ENCODE results near the gene WFIKKN1. TPM values are rescaled to one million over a fixed set of nuclear protein-coding genes. Genes with fewer than 3 reads are reported as not detected.

WFIKKN1 gene
- total RNA-seq, 1 donor from 2014 or later, result 0.89 TPM

GRCh38 chr16:606656-607307, 24.0 kb upstream of the WFIKKN1 start:
- no peak overlapping the region for H3K27ac Mint-ChIP-seq (ENCODE audit: unreplicated experiment)
- no peaks in the 10 kb centered on the region for H3K27me3 Mint-ChIP-seq (ENCODE audit: low read depth, unreplicated experiment)
- H3K36me3 ChIP-seq (ENCODE audit: insufficient read depth, low read length), result no peaks in the 10 kb centered on the region
- H2AFZ ChIP-seq (ENCODE audit: low read depth, low read length), result no peak overlapping the region
- H3K4me1 ChIP-seq (ENCODE audit: insufficient read depth, low read length), result no peaks in the 10 kb centered on the region
- FAIRE-seq (no peak), DNase-seq (ENCODE audit: low read depth) (no peak)
- no peak overlapping the region for H3K4me2 ChIP-seq (ENCODE audit: low read length)
- peaks cover 9% of the 10 kb centered on the region for H3K9me3 Mint-ChIP-seq (ENCODE audit: unreplicated experiment)
- TF ChIP-seq CTCF (IDR thresholded peaks at IDR 0.05; ENCODE audit: insufficient read depth, low read depth, low read length) (no peak), EZH2 (IDR thresholded peaks at IDR 0.05; ENCODE audit: insufficient read depth, low read length) (no peak)
- no peak overlapping the region for H3K9ac ChIP-seq (ENCODE audit: low read length)
- peaks cover 68% of the 10 kb centered on the region for H4K20me1 ChIP-seq (ENCODE audit: insufficient read depth, low read length)
- H3K4me3 Mint-ChIP-seq (ENCODE audit: unreplicated experiment), result no peak overlapping the region
- H3K4me3 ChIP-seq (ENCODE audit: insufficient read depth, low read depth, low read length), result no peak overlapping the region
- H3K27me3 ChIP-seq (ENCODE audit: insufficient read depth, low read length), result no peaks in the 10 kb centered on the region
- peaks cover 41% of the 10 kb centered on the region for H3K79me2 ChIP-seq (ENCODE audit: insufficient read depth, low read length)
- H3K4me1 Mint-ChIP-seq (ENCODE audit: low read depth, unreplicated experiment), result peaks cover 3% of the 10 kb centered on the region
- peaks cover 11% of the 10 kb centered on the region for H3K36me3 Mint-ChIP-seq (ENCODE audit: low read depth, unreplicated experiment)
- no peaks in the 10 kb centered on the region for H3K9me3 ChIP-seq (ENCODE audit: insufficient read depth, low read depth, low read length)
- no peak overlapping the region for H3K27ac ChIP-seq (ENCODE audit: low read depth, low read length)

- Mint-ChIP-seq H3K27ac (ENCODE audit: unreplicated experiment) (no peak overlapping the region), H3K9me3 (ENCODE audit: unreplicated experiment) (peaks cover 9% of the 10 kb centered on the region), H3K4me1 (ENCODE audit: low read depth, unreplicated experiment) (peaks cover 3% of the 10 kb centered on the region), H3K27me3 (ENCODE audit: low read depth, unreplicated experiment) (no peaks in the 10 kb centered on the region), H3K36me3 (ENCODE audit: low read depth, unreplicated experiment) (peaks cover 11% of the 10 kb centered on the region), H3K4me3 (ENCODE audit: unreplicated experiment) (no peak overlapping the region)
- H3K4me3 ChIP-seq (ENCODE audit: insufficient read depth, low read depth, low read length), result no peak overlapping the region
- H3K36me3 ChIP-seq (ENCODE audit: insufficient read depth, low read length), result no peaks in the 10 kb centered on the region
- no peak overlapping the region for H3K4me2 ChIP-seq (ENCODE audit: low read length)
- H3K79me2 ChIP-seq (ENCODE audit: insufficient read depth, low read length), result peaks cover 36% of the 10 kb centered on the region
- peaks cover 61% of the 10 kb centered on the region for H4K20me1 ChIP-seq (ENCODE audit: insufficient read depth, low read length)
- no peaks in the 10 kb centered on the region for H3K27me3 ChIP-seq (ENCODE audit: insufficient read depth, low read length)
- H2AFZ ChIP-seq (ENCODE audit: low read depth, low read length), result no peak overlapping the region
- FAIRE-seq (no peak), DNase-seq (ENCODE audit: low read depth) (no peak)
- H3K4me1 ChIP-seq (ENCODE audit: insufficient read depth, low read length), result no peaks in the 10 kb centered on the region
- TF ChIP-seq EZH2 (IDR thresholded peaks at IDR 0.05; ENCODE audit: insufficient read depth, low read length) (no peak), CTCF (IDR thresholded peaks at IDR 0.05; ENCODE audit: insufficient read depth, low read depth, low read length) (no peak)
- no peak overlapping the region for H3K27ac ChIP-seq (ENCODE audit: low read depth, low read length)
- H3K9ac ChIP-seq (ENCODE audit: low read length), result no peak overlapping the region
- no peaks in the 10 kb centered on the region for H3K9me3 ChIP-seq (ENCODE audit: insufficient read depth, low read depth, low read length)
These were observed 22.8 kb upstream of the WFIKKN1 start for GRCh38 chr16:608019-608418.

- H3K4me1 Mint-ChIP-seq (ENCODE audit: low read depth, unreplicated experiment), result peaks cover 3% of the 10 kb centered on the region
- Histone ChIP-seq H3K9me3 (ENCODE audit: insufficient read depth, low read depth, low read length) (no peaks in the 10 kb centered on the region), H3K4me1 (ENCODE audit: insufficient read depth, low read length) (no peaks in the 10 kb centered on the region), H3K27ac (ENCODE audit: low read depth, low read length) (no peak overlapping the region), H3K27me3 (ENCODE audit: insufficient read depth, low read length) (no peaks in the 10 kb centered on the region), H3K36me3 (ENCODE audit: insufficient read depth, low read length) (no peaks in the 10 kb centered on the region), H2AFZ (ENCODE audit: low read depth, low read length) (no peak overlapping the region), H3K4me3 (ENCODE audit: insufficient read depth, low read depth, low read length) (no peak overlapping the region), H3K9ac (ENCODE audit: low read length) (no peak overlapping the region), H4K20me1 (ENCODE audit: insufficient read depth, low read length) (peaks cover 57% of the 10 kb centered on the region), H3K79me2 (ENCODE audit: insufficient read depth, low read length) (peaks cover 36% of the 10 kb centered on the region), H3K4me2 (ENCODE audit: low read length) (no peak overlapping the region)
- no peaks in the 10 kb centered on the region for H3K27me3 Mint-ChIP-seq (ENCODE audit: low read depth, unreplicated experiment)
- DNase-seq (ENCODE audit: low read depth), result no peak
- peaks cover 9% of the 10 kb centered on the region for H3K9me3 Mint-ChIP-seq (ENCODE audit: unreplicated experiment)
- peaks cover 18% of the 10 kb centered on the region for H3K36me3 Mint-ChIP-seq (ENCODE audit: low read depth, unreplicated experiment)
- FAIRE-seq, result no peak
- no peak overlapping the region for H3K4me3 Mint-ChIP-seq (ENCODE audit: unreplicated experiment)
- H3K27ac Mint-ChIP-seq (ENCODE audit: unreplicated experiment), result no peak overlapping the region
- no peak for TF ChIP-seq CTCF (IDR thresholded peaks at IDR 0.05; ENCODE audit: insufficient read depth, low read depth, low read length)
- no peak for TF ChIP-seq EZH2 (IDR thresholded peaks at IDR 0.05; ENCODE audit: insufficient read depth, low read length)
These were observed 21.5 kb upstream of the WFIKKN1 start for GRCh38 chr16:609316-609715.
